ENCODE measurements around the gene TTLL10. TPM values are rescaled to one million over a fixed set of nuclear protein-coding genes. Genes with fewer than 3 reads are reported as not detected.

TTLL10 gene
- total RNA-seq, 1 experiment from 2014 or later, result 0.68 TPM

DNA sequence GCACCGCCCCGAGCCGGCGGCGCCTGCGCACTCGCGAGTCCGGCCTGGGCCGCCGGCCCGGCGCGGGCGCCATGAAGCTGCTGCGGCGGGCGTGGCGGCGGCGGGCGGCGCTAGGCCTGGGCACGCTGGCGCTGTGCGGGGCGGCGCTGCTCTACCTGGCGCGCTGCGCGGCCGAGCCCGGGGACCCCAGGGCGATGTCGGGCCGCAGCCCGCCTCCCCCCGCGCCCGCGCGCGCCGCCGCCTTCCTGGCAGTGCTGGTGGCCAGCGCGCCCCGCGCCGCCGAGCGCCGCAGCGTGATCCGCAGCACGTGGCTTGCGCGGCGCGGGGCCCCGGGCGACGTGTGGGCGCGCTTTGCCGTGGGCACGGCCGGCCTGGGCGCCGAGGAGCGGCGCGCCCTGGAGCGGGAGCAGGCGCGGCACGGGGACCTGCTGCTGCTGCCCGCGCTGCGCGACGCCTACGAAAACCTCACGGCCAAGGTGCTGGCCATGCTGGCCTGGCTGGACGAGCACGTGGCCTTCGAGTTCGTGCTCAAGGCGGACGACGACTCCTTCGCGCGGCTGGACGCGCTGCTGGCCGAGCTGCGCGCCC lies 58.6 kb downstream of the TTLL10 start, which contains the start of gene B3GALT6:
Gene B3GALT6 (plus strand): TSS at position 30 of the 588 bp plus-strand sequence. CDS start 42 bp downstream, at position 72.
- peaks cover 2% of the 10 kb centered on the region; the same call in 1 of the 2 replicates for H3K79me2 ChIP-seq (ENCODE audit: insufficient read depth, low read length)
- peak within 1 kb of the TSS; percentile 90 to 93 for H3K4me3 Mint-ChIP-seq
- no peak within 1 kb of the TSS for H4K8ac ChIP-seq (replicated peaks; ENCODE audit: insufficient read length, low read depth, low read length)
- H3T11ph ChIP-seq (ENCODE audit: low read length), result no peak within 1 kb of the TSS
- no peak within 1 kb of the TSS for H2AFZ ChIP-seq (ENCODE audit: low read length)
- H3K79me1 ChIP-seq (ENCODE audit: insufficient read depth, low read depth, low read length, poor library complexity, severe bottlenecking), result peaks cover 2% of the 10 kb centered on the region
- no peaks in the 10 kb centered on the region for H3K27me3 Mint-ChIP-seq (ENCODE audit: low read depth)
- no peaks in the 10 kb centered on the region for H3K9me3 ChIP-seq (ENCODE audit: control insufficient read depth, low read depth, low read length)
- no peak within 1 kb of the TSS for H2BK12ac ChIP-seq (ENCODE audit: insufficient read length, low read depth, low read length)
- no peak within 1 kb of the TSS for H4K5ac ChIP-seq (ENCODE audit: insufficient read length, low read depth, low read length)
- peaks cover 15 to 23% of the 10 kb centered on the region in 2 experiments for H3K4me1 Mint-ChIP-seq
- no peak for TF ChIP-seq CTCF (conservative IDR thresholded peaks at IDR 0.05)
- no peak within 1 kb of the TSS for H3K23ac ChIP-seq (ENCODE audit: insufficient read length, low read depth, low read length)
- H3K18ac ChIP-seq (ENCODE audit: insufficient read length, low read depth, low read length), result no peak within 1 kb of the TSS
- no peak within 1 kb of the TSS for H2BK5ac ChIP-seq (ENCODE audit: insufficient read length, low read length)
- no peak within 1 kb of the TSS for H2AK5ac ChIP-seq (ENCODE audit: insufficient read length, low read length)
- no peak within 1 kb of the TSS for H4K91ac ChIP-seq (ENCODE audit: insufficient read length, low read depth, low read length)
- no peak within 1 kb of the TSS for H3K56ac ChIP-seq (ENCODE audit: insufficient read length, low read depth, low read length)
- no peak within 1 kb of the TSS for H2BK120ac ChIP-seq (ENCODE audit: low read depth, low read length, poor library complexity, severe bottlenecking)
- H3K27me3 ChIP-seq (ENCODE audit: insufficient read depth, low read length), result no peaks in the 10 kb centered on the region
- H4K20me1 ChIP-seq (ENCODE audit: control insufficient read depth, insufficient read depth, insufficient read length), result no peaks in the 10 kb centered on the region
- peak within 1 kb of the TSS; percentile 71 for H3K4me2 ChIP-seq (ENCODE audit: insufficient read depth, insufficient read length, low read length)
- H3K9me3 Mint-ChIP-seq, result peaks cover 0 to 4% of the 10 kb centered on the region in 2 experiments; a peak in 1 of 5 replicates
- peak within 1 kb of the TSS; percentile 43 for H3K9ac ChIP-seq (ENCODE audit: extremely low read depth, insufficient read length, low read length)
- peak within 1 kb of the TSS; percentile 58 to 93 (median 62); a peak in 2 of 7 replicates for H3K27ac Mint-ChIP-seq
- peaks cover 17 to 37% (median 37%) of the 10 kb centered on the region in 3 experiments for H3K36me3 Mint-ChIP-seq (ENCODE audit: insufficient read depth in 1 of 3, low read depth in 3 of 3)
- no peaks in the 10 kb centered on the region for H3K4me1 ChIP-seq (ENCODE audit: insufficient read depth, low read length)
- DNase-seq, result peak; percentile 61
- no peak within 1 kb of the TSS for H3K27ac ChIP-seq (ENCODE audit: insufficient read length, low read depth, low read length)
- H3K4ac ChIP-seq (ENCODE audit: low read depth, low read length), result no peak within 1 kb of the TSS
- peak within 1 kb of the TSS; percentile 59 for H3K14ac ChIP-seq (ENCODE audit: insufficient read depth, low read length)
- H2BK15ac ChIP-seq (ENCODE audit: low read depth, low read length), result no peak within 1 kb of the TSS
- no peak within 1 kb of the TSS for H2BK20ac ChIP-seq (ENCODE audit: low read depth, low read length, poor library complexity, severe bottlenecking)
- WGBS (ENCODE audit: extremely low coverage, insufficient read length, low lambda C conversion rate), result no CpG with 5 or more reads among the region's 100 CpGs
- peaks cover 6% of the 10 kb centered on the region for H3K23me2 ChIP-seq (ENCODE audit: insufficient read length, low read depth, low read length, poor library complexity, severe bottlenecking)

Measured in H9 (cell line).